SIG-M5 (cell line): ENCODE measurements around the gene GABRG3.

ENCODE experiments used
- DNase-seq: peaks from one replicate; lab custom pipeline; 2025; lab: John Stamatoyannopoulos, UW

The GABRG3 gene

GRCh38 chr15:26970712-26971210, at the start of gene GABRG3:
TSS of gene GABRG3 (plus strand) at chr15:26971181.
- DNase-seq = no peak

- DNase-seq = no peak
Observed at GRCh38 chr15:26921433-26921832, 49.5 kb upstream of the GABRG3 start.

- no peak for DNase-seq
Observed at GRCh38 chr15:26926081-26926480, 44.9 kb upstream of the GABRG3 start.

- no peak for DNase-seq
Observed at GRCh38 chr15:26928051-26928450, 42.9 kb upstream of the GABRG3 start.

GRCh38 chr15:26929588-26929987, 41.4 kb upstream of the GABRG3 start:
- DNase-seq = no peak

GRCh38 chr15:26934848-26935247, 36.1 kb upstream of the GABRG3 start:
- DNase-seq = no peak

GRCh38 chr15:26935322-26935721, 35.7 kb upstream of the GABRG3 start:
- no peak for DNase-seq

- DNase-seq = no peak
Observed at GRCh38 chr15:26936502-26936901, 34.5 kb upstream of the GABRG3 start.

GRCh38 chr15:26937134-26937533, 33.8 kb upstream of the GABRG3 start:
- DNase-seq = no peak

GRCh38 chr15:26939398-26939797, 31.6 kb upstream of the GABRG3 start:
- no peak for DNase-seq

- DNase-seq = no peak
Observed at GRCh38 chr15:26941489-26941888, 29.5 kb upstream of the GABRG3 start.

- DNase-seq = no peak
Observed at GRCh38 chr15:26943866-26944265, 27.1 kb upstream of the GABRG3 start.

GRCh38 chr15:26945046-26945445, 25.9 kb upstream of the GABRG3 start:
- no peak for DNase-seq

GRCh38 chr15:26950001-26950400, 21.0 kb upstream of the GABRG3 start:
- DNase-seq = no peak

- DNase-seq = no peak
Observed at GRCh38 chr15:26954403-26954802, 16.6 kb upstream of the GABRG3 start.

- no peak for DNase-seq
Observed at GRCh38 chr15:26967719-26968269, 3.2 kb upstream of the GABRG3 start.

GRCh38 chr15:26968806-26969205, 2.2 kb upstream of the GABRG3 start:
- no peak for DNase-seq

- DNase-seq = no peak
Observed at GRCh38 chr15:26971271-26972018, 464 bp downstream of the GABRG3 start.

- DNase-seq = no peak
Observed at GRCh38 chr15:26972636-26973035, 1.7 kb downstream of the GABRG3 start.

- no peak for DNase-seq
Observed at GRCh38 chr15:26974120-26974780, 3.3 kb downstream of the GABRG3 start.

GRCh38 chr15:26981492-26981891, 10.5 kb downstream of the GABRG3 start:
- no peak for DNase-seq

GRCh38 chr15:26983822-26984221, 12.8 kb downstream of the GABRG3 start:
- DNase-seq = no peak

GRCh38 chr15:26985050-26985449, 14.1 kb downstream of the GABRG3 start:
- DNase-seq = no peak
